Immature natural killer cell (primary cell): ENCODE data around the gene SLC1A2. TPM values are rescaled to one million over a fixed set of nuclear protein-coding genes. Genes with fewer than 3 reads are reported as not detected.
A peak's percentile ranks its signal among the peaks of the same experiment; 100 is the strongest.

Experiments used
- DNase-seq, 3 donors: peaks; one replicate each; pipeline ENCODE4 v3.0.0; 2022; ENCODE audit warnings: mixed read lengths in 1 of 3
- H3K27ac Mint-ChIP-seq, 6 donors: one replicate each; pipeline ENCODE4 v1.8.0; 2020; ENCODE audit warnings: mixed read lengths in 6 of 6, mild to moderate bottlenecking in 5 of 6, inconsistent platforms in 4 of 6, moderate library complexity in 3 of 6
- H3K27me3 Mint-ChIP-seq, 3 donors: one replicate each; pipeline ENCODE4 v1.8.0; 2020 to 2021; ENCODE audit warnings: low read depth in 3 of 3, mild to moderate bottlenecking in 3 of 3, mixed read lengths in 3 of 3, moderate library complexity in 3 of 3, inconsistent platforms in 1 of 3
- H3K36me3 Mint-ChIP-seq, 3 donors: one replicate each; pipeline ENCODE4 v1.8.0; 2020; ENCODE audit warnings: mixed read lengths in 3 of 3, inconsistent platforms in 2 of 3, mild to moderate bottlenecking in 2 of 3
- H3K4me1 Mint-ChIP-seq, 2 donors: one replicate each; pipeline ENCODE4 v1.8.0; 2020; ENCODE audit warnings: inconsistent platforms in 2 of 2, mild to moderate bottlenecking in 2 of 2, mixed read lengths in 2 of 2, moderate library complexity in 1 of 2
- H3K4me3 Mint-ChIP-seq, 5 donors: one replicate each; pipeline ENCODE4 v1.8.0; 2020; ENCODE audit warnings: mild to moderate bottlenecking in 5 of 5, mixed read lengths in 5 of 5, inconsistent platforms in 3 of 5, moderate library complexity in 3 of 5
- H3K9me3 Mint-ChIP-seq, 6 donors: one replicate each; pipeline ENCODE4 v1.8.0; 2020; ENCODE audit warnings: mild to moderate bottlenecking in 6 of 6, mixed read lengths in 6 of 6, inconsistent platforms in 4 of 6, moderate library complexity in 3 of 6
- polyA plus RNA-seq, 3 donors: library from polyadenylated mRNA; unstranded; fragments of 300-500 nt; fragmentation: Illumina TruSeq; gene quantifications; one replicate each; pipeline ENCODE4 v1.2.3, GENCODE V29; 2021

Gene SLC1A2
- polyA plus RNA-seq, 3 donors from 2014 or later, result 0.03 to 0.06 TPM; not detected in 1

GRCh38 chr11:35218956-35219355, 200.4 kb downstream of the SLC1A2 start:
- Mint-ChIP-seq H3K27me3 (peaks cover 0 to 4% (median 2%) of the 10 kb centered on the region in 3 donors), H3K4me1 (peaks cover 31 to 37% of the 10 kb centered on the region in 2 donors), H3K9me3 (no peaks in the 10 kb centered on the region), H3K27ac (peak overlapping the region in 3 of 6 donors; percentile 20 to 50 (median 45)), H3K36me3 (peaks cover 33 to 69% (median 66%) of the 10 kb centered on the region in 3 donors), H3K4me3 (no peak overlapping the region)
- no peak for DNase-seq

- H3K36me3 Mint-ChIP-seq, result peaks cover 39 to 65% (median 58%) of the 10 kb centered on the region in 3 donors
- H3K27me3 Mint-ChIP-seq, result peaks cover 0 to 4% (median 2%) of the 10 kb centered on the region in 3 donors
- peak overlapping the region; percentile 1 to 87 (median 68) for H3K27ac Mint-ChIP-seq
- H3K9me3 Mint-ChIP-seq, result no peaks in the 10 kb centered on the region
- peaks cover 41 to 52% of the 10 kb centered on the region in 2 donors for H3K4me1 Mint-ChIP-seq
- DNase-seq, result peak in 2 of 3 donors; percentile 11 to 15
- H3K4me3 Mint-ChIP-seq, result no peak overlapping the region
Observed at GRCh38 chr11:35216962-35217678, 202.2 kb downstream of the SLC1A2 start.

GRCh38 chr11:35215945-35216344, 203.4 kb downstream of the SLC1A2 start:
- peak overlapping the region in 4 of 6 donors; percentile 13 to 75 (median 70) for H3K27ac Mint-ChIP-seq
- peaks cover 41 to 64% (median 58%) of the 10 kb centered on the region in 3 donors for H3K36me3 Mint-ChIP-seq
- H3K9me3 Mint-ChIP-seq, result no peaks in the 10 kb centered on the region
- peaks cover 0 to 2% (median 0%) of the 10 kb centered on the region in 3 donors for H3K27me3 Mint-ChIP-seq
- peaks cover 45 to 61% of the 10 kb centered on the region in 2 donors for H3K4me1 Mint-ChIP-seq
- no peak overlapping the region for H3K4me3 Mint-ChIP-seq
- DNase-seq, result no peak

GRCh38 chr11:35214792-35215193, 204.6 kb downstream of the SLC1A2 start:
- H3K27ac Mint-ChIP-seq, result peak overlapping the region in 5 of 6 donors; percentile 48 to 71 (median 60)
- H3K36me3 Mint-ChIP-seq, result peaks cover 46 to 68% (median 64%) of the 10 kb centered on the region in 3 donors
- peaks cover 0 to 6% (median 1%) of the 10 kb centered on the region in 6 donors for H3K9me3 Mint-ChIP-seq
- peaks cover 0 to 2% (median 0%) of the 10 kb centered on the region in 3 donors for H3K27me3 Mint-ChIP-seq
- peak overlapping the region in 2 of 5 donors; percentile 24 to 32 for H3K4me3 Mint-ChIP-seq
- H3K4me1 Mint-ChIP-seq, result peaks cover 45 to 61% of the 10 kb centered on the region in 2 donors
- DNase-seq, result no peak

- H3K27me3 Mint-ChIP-seq, result no peaks in the 10 kb centered on the region
- peak overlapping the region; percentile 22 to 71 (median 59) for H3K27ac Mint-ChIP-seq
- DNase-seq, result no peak
- peaks cover 45 to 61% of the 10 kb centered on the region in 2 donors for H3K4me1 Mint-ChIP-seq
- H3K4me3 Mint-ChIP-seq, result peak overlapping the region in 2 of 5 donors; percentile 24 to 32
- H3K9me3 Mint-ChIP-seq, result peaks cover 0 to 6% (median 1%) of the 10 kb centered on the region in 6 donors
- peaks cover 47 to 68% (median 62%) of the 10 kb centered on the region in 3 donors for H3K36me3 Mint-ChIP-seq
Observed at GRCh38 chr11:35214226-35214770, 205.1 kb downstream of the SLC1A2 start.

GRCh38 chr11:35211952-35212351, 207.4 kb downstream of the SLC1A2 start:
- Mint-ChIP-seq H3K27ac (peak overlapping the region in 1 of 6 donors; percentile 47), H3K27me3 (no peaks in the 10 kb centered on the region), H3K9me3 (peaks cover 0 to 6% (median 1%) of the 10 kb centered on the region in 6 donors), H3K4me3 (no peak overlapping the region), H3K36me3 (peaks cover 61 to 78% (median 70%) of the 10 kb centered on the region in 3 donors), H3K4me1 (peaks cover 38 to 65% of the 10 kb centered on the region in 2 donors)
- no peak for DNase-seq

GRCh38 chr11:35210876-35211546, 208.3 kb downstream of the SLC1A2 start:
- no peak overlapping the region for H3K4me3 Mint-ChIP-seq
- peaks cover 29 to 56% of the 10 kb centered on the region in 2 donors for H3K4me1 Mint-ChIP-seq
- no peak for DNase-seq
- H3K27me3 Mint-ChIP-seq, result peaks cover 0 to 5% (median 0%) of the 10 kb centered on the region in 3 donors
- H3K27ac Mint-ChIP-seq, result peak overlapping the region in 3 of 6 donors; percentile 5 to 75 (median 17)
- H3K36me3 Mint-ChIP-seq, result peaks cover 66 to 76% (median 68%) of the 10 kb centered on the region in 3 donors
- peaks cover 0 to 6% (median 1%) of the 10 kb centered on the region in 6 donors for H3K9me3 Mint-ChIP-seq

- peak overlapping the region in 3 of 6 donors; percentile 19 to 46 (median 33) for H3K27ac Mint-ChIP-seq
- H3K4me1 Mint-ChIP-seq, result peaks cover 14 to 46% of the 10 kb centered on the region in 2 donors
- no peak for DNase-seq
- H3K27me3 Mint-ChIP-seq, result peaks cover 0 to 5% (median 2%) of the 10 kb centered on the region in 3 donors
- H3K36me3 Mint-ChIP-seq, result peaks cover 74 to 82% (median 80%) of the 10 kb centered on the region in 3 donors
- no peak overlapping the region for H3K4me3 Mint-ChIP-seq
- H3K9me3 Mint-ChIP-seq, result peaks cover 0 to 6% (median 1%) of the 10 kb centered on the region in 6 donors
Observed at GRCh38 chr11:35208795-35209194, 210.6 kb downstream of the SLC1A2 start.

GRCh38 chr11:35207471-35208403, 211.6 kb downstream of the SLC1A2 start:
- Mint-ChIP-seq H3K36me3 (peaks cover 70 to 81% (median 78%) of the 10 kb centered on the region in 3 donors), H3K4me3 (no peak overlapping the region)

GRCh38 chr11:35206616-35207015, 212.7 kb downstream of the SLC1A2 start:
- Mint-ChIP-seq H3K36me3 (peaks cover 75 to 84% (median 80%) of the 10 kb centered on the region in 3 donors), H3K4me1 (peaks cover 5 to 37% of the 10 kb centered on the region in 2 donors), H3K27ac (peak overlapping the region in 2 of 6 donors; percentile 33 to 51), H3K4me3 (no peak overlapping the region), H3K27me3 (peaks cover 0 to 5% (median 2%) of the 10 kb centered on the region in 3 donors), H3K9me3 (peaks cover 0 to 6% (median 1%) of the 10 kb centered on the region in 6 donors)
- no peak for DNase-seq

More at GRCh38 chr11:35207471-35208403, 211.6 kb downstream of the SLC1A2 start:
- H3K27ac Mint-ChIP-seq, result peak overlapping the region in 1 of 6 donors; percentile 49
- peaks cover 5 to 38% of the 10 kb centered on the region in 2 donors for H3K4me1 Mint-ChIP-seq
- DNase-seq, result no peak
- peaks cover 0 to 6% (median 1%) of the 10 kb centered on the region in 6 donors for H3K9me3 Mint-ChIP-seq
- peaks cover 0 to 5% (median 2%) of the 10 kb centered on the region in 3 donors for H3K27me3 Mint-ChIP-seq

- peaks cover 69 to 81% (median 80%) of the 10 kb centered on the region in 3 donors for H3K36me3 Mint-ChIP-seq
Observed at GRCh38 chr11:35204614-35205013, 214.7 kb downstream of the SLC1A2 start.

More at GRCh38 chr11:35204614-35205013, 214.7 kb downstream of the SLC1A2 start:
- H3K27ac Mint-ChIP-seq, result peak overlapping the region in 3 of 6 donors; percentile 23 to 40 (median 39)
- no peak overlapping the region for H3K4me3 Mint-ChIP-seq
- peaks cover 0 to 5% (median 2%) of the 10 kb centered on the region in 3 donors for H3K27me3 Mint-ChIP-seq
- H3K9me3 Mint-ChIP-seq, result no peaks in the 10 kb centered on the region
- peaks cover 3 to 35% of the 10 kb centered on the region in 2 donors for H3K4me1 Mint-ChIP-seq
- no peak for DNase-seq
